ENCODE measurements around the gene LRP1. TPM values are rescaled to one million over a fixed set of nuclear protein-coding genes. Genes with fewer than 3 reads are reported as not detected.
A peak's percentile ranks its signal among the peaks of the same experiment; 100 is the strongest.

LRP1 gene
- total RNA-seq, 1 donor from 2014 or later: 261 TPM

- Histone ChIP-seq H3K4me3 (no peak overlapping the region), H3K9me3 (no peaks in the 10 kb centered on the region), H3K27ac (no peak overlapping the region), H3K36me3 (peaks cover 81% of the 10 kb centered on the region), H3K4me1 (no peaks in the 10 kb centered on the region), H3K27me3 (no peaks in the 10 kb centered on the region)
- DNase-seq (no peak), ATAC-seq (no peak)
- intact Hi-C loops (cut with DNase I): no loop called here
- TF ChIP-seq, protein P1, sequence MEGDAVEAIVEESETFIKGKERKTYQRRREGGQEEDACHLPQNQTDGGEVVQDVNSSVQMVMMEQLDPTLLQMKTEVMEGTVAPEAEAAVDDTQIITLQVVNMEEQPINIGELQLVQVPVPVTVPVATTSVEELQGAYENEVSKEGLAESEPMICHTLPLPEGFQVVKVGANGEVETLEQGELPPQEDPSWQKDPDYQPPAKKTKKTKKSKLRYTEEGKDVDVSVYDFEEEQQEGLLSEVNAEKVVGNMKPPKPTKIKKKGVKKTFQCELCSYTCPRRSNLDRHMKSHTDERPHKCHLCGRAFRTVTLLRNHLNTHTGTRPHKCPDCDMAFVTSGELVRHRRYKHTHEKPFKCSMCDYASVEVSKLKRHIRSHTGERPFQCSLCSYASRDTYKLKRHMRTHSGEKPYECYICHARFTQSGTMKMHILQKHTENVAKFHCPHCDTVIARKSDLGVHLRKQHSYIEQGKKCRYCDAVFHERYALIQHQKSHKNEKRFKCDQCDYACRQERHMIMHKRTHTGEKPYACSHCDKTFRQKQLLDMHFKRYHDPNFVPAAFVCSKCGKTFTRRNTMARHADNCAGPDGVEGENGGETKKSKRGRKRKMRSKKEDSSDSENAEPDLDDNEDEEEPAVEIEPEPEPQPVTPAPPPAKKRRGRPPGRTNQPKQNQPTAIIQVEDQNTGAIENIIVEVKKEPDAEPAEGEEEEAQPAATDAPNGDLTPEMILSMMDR (IDR thresholded peaks at IDR 0.05): no peak
These were observed 40.9 kb downstream of the LRP1 start for GRCh38 chr12:57169046-57169795.

DNA sequence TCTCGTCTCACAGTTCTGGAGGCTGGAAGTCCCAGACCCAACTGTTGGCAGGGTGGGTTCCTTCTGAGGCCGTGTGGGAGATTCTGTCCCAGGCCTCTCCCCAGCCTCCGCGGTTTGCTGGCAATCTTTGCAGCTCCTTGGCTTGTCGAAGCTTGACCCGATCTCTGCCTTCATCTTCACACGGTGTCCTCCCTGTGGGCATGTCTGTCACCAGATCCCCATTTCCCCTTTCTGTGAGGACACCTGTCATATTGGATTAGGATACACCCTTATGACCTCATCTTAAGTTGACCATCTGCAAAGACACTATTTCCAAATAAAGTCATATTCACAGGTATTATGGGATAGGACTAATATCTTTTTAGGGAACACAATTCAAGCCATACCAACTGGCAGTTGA is 41.7 kb downstream of the LRP1 start:
- no peak overlapping the region for H3K4me3 ChIP-seq
- intact Hi-C loops (cut with DNase I): no loop called here
- TF ChIP-seq, protein P1 (IDR thresholded peaks at IDR 0.05): no peak

DNA sequence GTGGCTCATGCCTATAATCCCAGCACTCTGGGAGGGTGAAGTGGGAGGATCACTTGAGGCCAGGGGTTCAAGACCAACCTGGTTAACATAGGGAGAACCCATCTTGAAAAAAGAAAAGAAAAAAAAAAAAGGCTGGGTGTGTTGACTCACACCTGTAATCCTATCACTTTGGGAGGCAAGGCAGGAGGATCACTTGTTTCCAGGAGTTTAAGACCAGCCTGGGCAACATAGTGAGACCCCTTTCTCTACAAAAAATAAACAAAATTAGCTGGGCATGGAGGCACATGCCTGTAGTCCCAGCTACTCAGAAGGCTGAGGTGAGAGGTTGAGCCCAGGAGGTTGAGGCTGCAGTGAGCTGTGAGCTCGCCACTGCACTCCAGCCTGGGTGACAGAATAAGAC is 42.1 kb downstream of the LRP1 start:
- no peak overlapping the region for H3K4me3 ChIP-seq
- ATAC-seq: no peak
- no peak overlapping the region for H3K27ac ChIP-seq
- H3K36me3 ChIP-seq: peaks cover 69% of the 10 kb centered on the region
- TF ChIP-seq, protein P1 (IDR thresholded peaks at IDR 0.05): no peak
- H3K27me3 ChIP-seq: no peaks in the 10 kb centered on the region
- H3K4me1 ChIP-seq: no peaks in the 10 kb centered on the region
- intact Hi-C loops (cut with DNase I): no loop called here
- no peaks in the 10 kb centered on the region for H3K9me3 ChIP-seq
- DNase-seq: no peak

More for the DNA sequence above, 41.7 kb downstream of the LRP1 start:
- DNase-seq: no peak
- Histone ChIP-seq H3K9me3 (no peaks in the 10 kb centered on the region), H3K27me3 (no peaks in the 10 kb centered on the region), H3K36me3 (peaks cover 73% of the 10 kb centered on the region), H3K4me1 (no peaks in the 10 kb centered on the region), H3K27ac (no peak overlapping the region)
- no peak for ATAC-seq

GRCh38 chr12:57170927-57171326 is 42.6 kb downstream of the LRP1 start:
- Histone ChIP-seq H3K4me3 (no peak overlapping the region), H3K27ac (no peak overlapping the region), H3K27me3 (no peaks in the 10 kb centered on the region), H3K4me1 (no peaks in the 10 kb centered on the region), H3K36me3 (peaks cover 68% of the 10 kb centered on the region), H3K9me3 (no peaks in the 10 kb centered on the region)
- ATAC-seq: no peak
- intact Hi-C loops (cut with DNase I): no loop called here
- DNase-seq: no peak
- TF ChIP-seq, protein P1 (IDR thresholded peaks at IDR 0.05): no peak

- ATAC-seq (peak; percentile 5), DNase-seq (no peak)
- intact Hi-C loops (cut with DNase I): no loop called here
- Histone ChIP-seq H3K4me3 (no peak overlapping the region), H3K9me3 (no peaks in the 10 kb centered on the region), H3K27ac (no peak overlapping the region), H3K36me3 (peaks cover 69% of the 10 kb centered on the region), H3K4me1 (no peaks in the 10 kb centered on the region), H3K27me3 (no peaks in the 10 kb centered on the region)
- TF ChIP-seq, protein P1 (IDR thresholded peaks at IDR 0.05): no peak
These were observed 43.4 kb downstream of the LRP1 start for GRCh38 chr12:57171668-57172067.

Measured in upper lobe of right lung (tissue), 1 donor.